IMR-90 (cell line): Measurements from ENCODE around the gene TMED8. TPM values are rescaled to one million over a fixed set of nuclear protein-coding genes. Genes with fewer than 3 reads are reported as not detected.

Experiments used
- ATAC-seq: fragments of 200-7000 bp; cut with Tn5 transposase; 2 replicates; pipeline ENCODE4 v1.9.1; 2020; ENCODE audit warnings: low read depth, mild to moderate bottlenecking, moderate library complexity
- BruUV-seq: library from RNA; stranded (reverse); fragments of 400-500 nt; replicated peaks from 2 replicates; lab custom pipeline; 2021; lab: Mats Ljungman, UMichigan
- CTCF ChIA-PET: fragments of 300-600 bp; formaldehyde crosslinking; extraction: SDS; loops from one replicate; lab custom pipeline; 2021; ENCODE audit warnings: antibody characterized with exemption; lab: Yijun Ruan, JAX
- POLR2A ChIA-PET: fragments of 300-600 bp; sonication (Branson Sonifier 250); formaldehyde crosslinking; loops from one replicate; lab custom pipeline; 2022; ENCODE audit warnings: antibody characterized with exemption; ENCODE audit not compliant: unreplicated experiment; lab: Charles Lee
- DNase-seq: peaks from one replicate; pipeline ENCODE4 v3.0.0; 2013
- H2AFZ ChIP-seq: replicated peaks from 2 replicates; pipeline ENCODE3; 2013; ENCODE audit warnings: low read length, mild to moderate bottlenecking; ENCODE audit not compliant: poor library complexity
- H2AK5ac ChIP-seq: 2 replicates; pipeline ENCODE4 v1.6.1; 2013; ENCODE audit warnings: low read depth, low read length, inconsistent platforms
- H2AK9ac ChIP-seq: replicated peaks from 2 replicates; pipeline ENCODE3; 2013; ENCODE audit warnings: mild to moderate bottlenecking, low read depth, low read length, moderate library complexity; ENCODE audit not compliant: poor library complexity
- H2BK120ac ChIP-seq: 2 replicates; pipeline ENCODE4 v1.6.1; 2013; ENCODE audit warnings: low read depth, low read length, inconsistent platforms
- H2BK15ac ChIP-seq: 3 replicates; pipeline ENCODE4 v1.6.1; 2013; ENCODE audit warnings: low read depth, low read length, inconsistent platforms
- H2BK20ac ChIP-seq: 2 replicates; pipeline ENCODE4 v1.6.1; 2013; ENCODE audit warnings: low read depth, mild to moderate bottlenecking, inconsistent platforms, low read length, moderate library complexity
- H2BK5ac ChIP-seq: 2 replicates; pipeline ENCODE4 v1.6.1; 2013; ENCODE audit warnings: mild to moderate bottlenecking, low read depth, low read length, inconsistent platforms; ENCODE audit not compliant: poor library complexity, severe bottlenecking
- H3K14ac ChIP-seq: replicated peaks from 2 replicates; pipeline ENCODE4 v1.6.1; 2013; ENCODE audit warnings: low read depth, low read length, inconsistent platforms
- H3K18ac ChIP-seq: 2 replicates; pipeline ENCODE4 v1.6.1; 2013; ENCODE audit warnings: low read depth, low read length, control low read depth
- H3K23ac ChIP-seq: 2 replicates; pipeline ENCODE4 v1.6.1; 2013; ENCODE audit warnings: low read depth, low read length, inconsistent platforms
- H3K27ac ChIP-seq: 2 replicates; pipeline ENCODE4 v1.5.1; 2013; ENCODE audit warnings: mild to moderate bottlenecking, control low read depth, low read length; ENCODE audit not compliant: insufficient read depth
- H3K27me3 ChIP-seq: 2 replicates; pipeline ENCODE4 v1.6.1; 2013; ENCODE audit warnings: low read length; ENCODE audit not compliant: control insufficient read depth, insufficient read depth
- H3K36me3 ChIP-seq: 2 replicates; pipeline ENCODE4 v1.6.1; 2013; ENCODE audit warnings: low read length, mixed read lengths; ENCODE audit not compliant: control insufficient read depth, insufficient read depth
- H3K4ac ChIP-seq: 2 replicates; pipeline ENCODE4 v1.6.1; 2013; ENCODE audit warnings: low read depth, low read length, inconsistent platforms
- H3K4me1 ChIP-seq: 2 replicates; pipeline ENCODE4 v1.6.1; 2013; ENCODE audit warnings: low read length, mixed read lengths; ENCODE audit not compliant: control insufficient read depth, insufficient read depth
- H3K4me2 ChIP-seq: 2 replicates; pipeline ENCODE4 v1.6.1; 2013; ENCODE audit warnings: low read depth, mild to moderate bottlenecking, control low read depth, low read length, moderate library complexity
- H3K4me3 ChIP-seq: 2 replicates; pipeline ENCODE4 v1.5.1; 2013; ENCODE audit warnings: low read depth, mild to moderate bottlenecking, control low read depth, low read length, moderate library complexity; ENCODE audit not compliant: insufficient read depth
- H3K56ac ChIP-seq: 2 replicates; pipeline ENCODE4 v1.6.1; 2013; ENCODE audit warnings: low read length, inconsistent platforms; ENCODE audit not compliant: insufficient read depth; ENCODE audit errors: extremely low read depth
- H3K79me1 ChIP-seq, 2 experiments: 2 replicates each; pipeline ENCODE4 v1.6.1; 2013; ENCODE audit warnings: low read length in 2 of 2, inconsistent platforms in 1 of 2, low read depth in 1 of 2
- H3K9ac ChIP-seq: 2 replicates; pipeline ENCODE4 v1.6.1; 2013; ENCODE audit warnings: low read depth, low read length, control low read depth
- H3K9me1 ChIP-seq: 2 replicates; pipeline ENCODE4 v1.6.1; 2013; ENCODE audit warnings: low read length, inconsistent platforms; ENCODE audit not compliant: insufficient read depth
- H3K9me3 ChIP-seq: 2 replicates; pipeline ENCODE4 v1.6.1; 2013; ENCODE audit warnings: low read length; ENCODE audit not compliant: control insufficient read depth, insufficient read depth
- H4K20me1 ChIP-seq: 2 replicates; pipeline ENCODE4 v1.6.1; 2013; ENCODE audit warnings: low read length, inconsistent platforms; ENCODE audit not compliant: insufficient read depth
- H4K5ac ChIP-seq: 2 replicates; pipeline ENCODE4 v1.6.1; 2013; ENCODE audit warnings: mild to moderate bottlenecking, low read depth, low read length, control low read depth
- H4K8ac ChIP-seq, 2 experiments: 2 replicates each; pipeline ENCODE4 v1.6.1; 2013; ENCODE audit warnings: low read depth in 2 of 2, low read length in 2 of 2, control low read depth in 1 of 2, inconsistent platforms in 1 of 2
- H4K91ac ChIP-seq: 2 replicates; pipeline ENCODE4 v1.6.1; 2013; ENCODE audit warnings: low read depth, low read length, inconsistent platforms; ENCODE audit not compliant: insufficient read depth
- BHLHE40 ChIP-seq: fragments of 150-350 bp; IDR thresholded peaks from 2 replicates; pipeline ENCODE4 v1.6.1; 2016; ENCODE audit warnings: mild to moderate bottlenecking, low read depth, low read length
- CEBPB ChIP-seq: IDR thresholded peaks from 2 replicates; pipeline ENCODE4 v1.6.1; 2012; ENCODE audit warnings: low read depth, low read length, improper control_type of control experiment
- CHD1 ChIP-seq: IDR thresholded peaks from 2 replicates; pipeline ENCODE4 v1.6.1; 2012; ENCODE audit warnings: low read depth, low read length, improper control_type of control experiment
- FOS ChIP-seq: fragments of 150-350 bp; IDR thresholded peaks from 2 replicates; pipeline ENCODE4 v1.6.1; 2016; ENCODE audit warnings: low read depth, low read length
- MAFK ChIP-seq: IDR thresholded peaks from 2 replicates; pipeline ENCODE4 v1.6.1; 2012; ENCODE audit warnings: low read depth, low read length, improper control_type of control experiment
- MAZ ChIP-seq: IDR thresholded peaks from 2 replicates; pipeline ENCODE4 v1.6.1; 2012; ENCODE audit warnings: low read depth, mild to moderate bottlenecking, low read length, improper control_type of control experiment, moderate library complexity, borderline replicate concordance
- MXI1 ChIP-seq: IDR thresholded peaks from 2 replicates; pipeline ENCODE4 v1.6.1; 2012; ENCODE audit warnings: low read depth, mild to moderate bottlenecking, low read length, moderate library complexity, borderline replicate concordance
- NFE2L2 ChIP-seq: fragments of 150-350 bp; IDR thresholded peaks from 2 replicates; pipeline ENCODE4 v1.6.1; 2016; ENCODE audit warnings: low read depth, mild to moderate bottlenecking, low read length
- POLR2A ChIP-seq: IDR thresholded peaks from 2 replicates; pipeline ENCODE4 v1.6.1; 2012; ENCODE audit warnings: mild to moderate bottlenecking, low read depth, low read length
- RAD21 ChIP-seq: IDR thresholded peaks from 2 replicates; pipeline ENCODE4 v1.6.1; 2012; ENCODE audit warnings: low read length, improper control_type of control experiment
- RCOR1 ChIP-seq: IDR thresholded peaks from 2 replicates; pipeline ENCODE4 v1.6.1; 2012; ENCODE audit warnings: mild to moderate bottlenecking, low read length, improper control_type of control experiment; ENCODE audit not compliant: insufficient replicate concordance
- RFX5 ChIP-seq: IDR thresholded peaks from 2 replicates; pipeline ENCODE4 v1.8.0; 2012; ENCODE audit warnings: low read depth, mild to moderate bottlenecking, low read length, moderate library complexity
- SMC3 ChIP-seq: fragments of 150-350 bp; IDR thresholded peaks from 2 replicates; pipeline ENCODE4 v1.6.1; 2016; ENCODE audit warnings: low read depth, mild to moderate bottlenecking, antibody characterized with exemption, low read length, moderate library complexity
- WGBS, 2 experiments: methylation state at CpG; one replicate each; pipeline versions ENCODE4 v1.1.5 to v1.1.7; 2013; ENCODE audit warnings: missing lambda C conversion rate in 2 of 2; ENCODE audit not compliant: insufficient read length in 1 of 2; ENCODE audit errors: extremely low coverage in 2 of 2; 5-methylcytosine and 5-hydroxymethylcytosine counted together
- dilution Hi-C: fragments of 300-500 bp; cut with HindIII; formaldehyde crosslinking; loops from one replicate; pipeline ENCODE4 v1.14.3; 2018; ENCODE audit warnings: low sequenced_read_pairs; ENCODE audit not compliant: unreplicated experiment
- in situ Hi-C: fragments of 300-500 bp; cut with MboI; formaldehyde crosslinking; loops from 3 replicates; pipeline ENCODE4 v1.14.3; 2019; ENCODE audit warnings: low sequenced_read_pairs, inconsistent platforms, mixed read lengths
- intact Hi-C: fragments of 100-400 bp; cut with micrococcal nuclease; formaldehyde crosslinking; loops from 2 replicates; pipeline ENCODE4 v1.10.0; 2022
- polyA plus RNA-seq, 3 experiments: library from polyadenylated mRNA; depleted of rRNA; stranded (reverse); fragments of >200 nt; gene quantifications; 2 replicates each; pipeline ENCODE4 v1.2.3, GENCODE V29; 2012; ENCODE audit warnings: low replicate concordance in 1 of 3
- total RNA-seq: library from RNA; depleted of rRNA; stranded (reverse); fragments of >200 nt; gene quantifications from 2 replicates; pipeline ENCODE4 v1.2.3, GENCODE V29; 2012
- TF ChIP-seq, protein P1 (sequence below): conservative IDR thresholded peaks from 2 replicates; pipeline ENCODE4 v1.5.1; 2012; ENCODE audit warnings: mild to moderate bottlenecking, low read depth, low read length, improper control_type of control experiment
- TF ChIP-seq, protein P2 (sequence below): fragments of 150-350 bp; IDR thresholded peaks from 2 replicates; pipeline ENCODE4 v1.6.1; 2017; ENCODE audit warnings: mild to moderate bottlenecking, antibody characterized with exemption, low read length, low read depth
- TF ChIP-seq, protein P3 (sequence below): fragments of 150-350 bp; IDR thresholded peaks from 2 replicates; pipeline ENCODE4 v1.6.1; 2016; ENCODE audit warnings: low read depth, mild to moderate bottlenecking, low read length, moderate library complexity, borderline replicate concordance

TMED8 gene
- total and polyA plus RNA-seq, 2 of the 4 experiments (the other 2 are of a cell fraction), result 2.2 to 5.0 TPM

DNA sequence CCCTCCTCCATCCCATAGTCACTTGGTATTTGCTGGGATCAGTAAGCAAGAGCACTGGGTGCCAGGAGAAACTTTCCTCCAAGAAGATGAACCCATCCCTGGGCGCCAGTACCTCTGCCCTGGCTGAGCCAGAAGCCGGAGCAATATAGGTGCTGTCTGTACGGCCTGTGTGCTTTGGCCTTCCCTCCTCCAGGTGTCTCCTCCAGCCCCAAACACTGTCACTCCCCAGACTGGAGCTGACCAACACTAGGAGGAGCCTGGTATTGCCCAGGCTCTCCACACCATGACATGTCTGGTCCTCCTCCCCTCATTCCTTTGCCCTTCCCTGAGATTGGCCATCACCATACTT is 51.2 kb downstream of the TMED8 start:
- POLR2A ChIA-PET, result no interaction called here
- Histone ChIP-seq H3K4me1 (peaks cover 2% of the 10 kb centered on the region; the same call in 1 of the 2 replicates), H2BK120ac (no peak overlapping the region), H3K18ac (no peak overlapping the region), H2BK5ac (no peak overlapping the region), H3K27me3 (no peaks in the 10 kb centered on the region), H2BK15ac (no peak overlapping the region), H3K4ac (no peak overlapping the region), H2AK5ac (no peak overlapping the region), H2AK9ac (no peak overlapping the region), H4K5ac (no peak overlapping the region), H4K91ac (no peak overlapping the region), H3K36me3 (no peaks in the 10 kb centered on the region), H4K20me1 (no peaks in the 10 kb centered on the region; the same call in 1 of the 2 replicates), H4K8ac (no peak overlapping the region), H3K27ac (no peak overlapping the region), H3K14ac (no peak overlapping the region), H3K9ac (no peak overlapping the region), H3K4me3 (no peak overlapping the region), H3K9me3 (no peaks in the 10 kb centered on the region), H3K23ac (no peak overlapping the region), H3K9me1 (peaks cover 9% of the 10 kb centered on the region; the same call in 1 of the 2 replicates), H3K4me2 (no peak overlapping the region), H2AFZ (no peak overlapping the region), H3K56ac (no peak overlapping the region), H3K79me1 (peaks cover 9 to 18% of the 10 kb centered on the region in 2 experiments), H2BK20ac (no peak overlapping the region)
- DNase-seq (no peak), ATAC-seq (no peak)
- TF ChIP-seq MAZ, result no peak
- TF ChIP-seq CEBPB, result no peak
- no peak for TF ChIP-seq POLR2A
- TF ChIP-seq, protein P1, sequence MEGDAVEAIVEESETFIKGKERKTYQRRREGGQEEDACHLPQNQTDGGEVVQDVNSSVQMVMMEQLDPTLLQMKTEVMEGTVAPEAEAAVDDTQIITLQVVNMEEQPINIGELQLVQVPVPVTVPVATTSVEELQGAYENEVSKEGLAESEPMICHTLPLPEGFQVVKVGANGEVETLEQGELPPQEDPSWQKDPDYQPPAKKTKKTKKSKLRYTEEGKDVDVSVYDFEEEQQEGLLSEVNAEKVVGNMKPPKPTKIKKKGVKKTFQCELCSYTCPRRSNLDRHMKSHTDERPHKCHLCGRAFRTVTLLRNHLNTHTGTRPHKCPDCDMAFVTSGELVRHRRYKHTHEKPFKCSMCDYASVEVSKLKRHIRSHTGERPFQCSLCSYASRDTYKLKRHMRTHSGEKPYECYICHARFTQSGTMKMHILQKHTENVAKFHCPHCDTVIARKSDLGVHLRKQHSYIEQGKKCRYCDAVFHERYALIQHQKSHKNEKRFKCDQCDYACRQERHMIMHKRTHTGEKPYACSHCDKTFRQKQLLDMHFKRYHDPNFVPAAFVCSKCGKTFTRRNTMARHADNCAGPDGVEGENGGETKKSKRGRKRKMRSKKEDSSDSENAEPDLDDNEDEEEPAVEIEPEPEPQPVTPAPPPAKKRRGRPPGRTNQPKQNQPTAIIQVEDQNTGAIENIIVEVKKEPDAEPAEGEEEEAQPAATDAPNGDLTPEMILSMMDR, result no peak
- TF ChIP-seq MXI1, result no peak
- no peak for TF ChIP-seq RFX5
- TF ChIP-seq FOS, result no peak
- TF ChIP-seq BHLHE40, result no peak
- no peak for TF ChIP-seq NFE2L2
- no peak for TF ChIP-seq MAFK
- TF ChIP-seq, protein P2, sequence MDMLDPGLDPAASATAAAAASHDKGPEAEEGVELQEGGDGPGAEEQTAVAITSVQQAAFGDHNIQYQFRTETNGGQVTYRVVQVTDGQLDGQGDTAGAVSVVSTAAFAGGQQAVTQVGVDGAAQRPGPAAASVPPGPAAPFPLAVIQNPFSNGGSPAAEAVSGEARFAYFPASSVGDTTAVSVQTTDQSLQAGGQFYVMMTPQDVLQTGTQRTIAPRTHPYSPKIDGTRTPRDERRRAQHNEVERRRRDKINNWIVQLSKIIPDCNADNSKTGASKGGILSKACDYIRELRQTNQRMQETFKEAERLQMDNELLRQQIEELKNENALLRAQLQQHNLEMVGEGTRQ, result no peak
- TF ChIP-seq, protein P3, sequence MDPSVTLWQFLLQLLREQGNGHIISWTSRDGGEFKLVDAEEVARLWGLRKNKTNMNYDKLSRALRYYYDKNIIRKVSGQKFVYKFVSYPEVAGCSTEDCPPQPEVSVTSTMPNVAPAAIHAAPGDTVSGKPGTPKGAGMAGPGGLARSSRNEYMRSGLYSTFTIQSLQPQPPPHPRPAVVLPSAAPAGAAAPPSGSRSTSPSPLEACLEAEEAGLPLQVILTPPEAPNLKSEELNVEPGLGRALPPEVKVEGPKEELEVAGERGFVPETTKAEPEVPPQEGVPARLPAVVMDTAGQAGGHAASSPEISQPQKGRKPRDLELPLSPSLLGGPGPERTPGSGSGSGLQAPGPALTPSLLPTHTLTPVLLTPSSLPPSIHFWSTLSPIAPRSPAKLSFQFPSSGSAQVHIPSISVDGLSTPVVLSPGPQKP, result no peak
- TF ChIP-seq SMC3, result no peak
- TF ChIP-seq CHD1, result no peak
- no peak for TF ChIP-seq RCOR1
- TF ChIP-seq RAD21, result no peak
- no TSS peak for BruUV-seq
- WGBS, 2 experiments, result 90% methylated on average over 2 of the region's 3 CpGs; no CpG with 5 or more reads in 1 of the 2 experiments
- dilution Hi-C loops (no loop called here), intact Hi-C loops (no loop called here), in situ Hi-C loops (no loop called here)
- CTCF ChIA-PET, result no interaction called here
